ENCODE data around the gene A3GALT2. TPM values are rescaled to one million over a fixed set of nuclear protein-coding genes. Genes with fewer than 3 reads are reported as not detected.

A3GALT2 gene
- total RNA-seq, 1 donor from 2014 or later: not detected

Small RNA genes within 50 kb of the gene (small RNA-seq; reads per million reads assigned to genes)
- not detected for gene RN7SKP16 (ENCODE audit: low replicate concordance)

Other genes starting within 250 kb of the A3GALT2 start
- 10.4 TPM for gene AZIN2, start 239.9 kb downstream of the A3GALT2 start, total RNA-seq
- gene TRIM62, start 139.1 kb downstream of the A3GALT2 start, total RNA-seq: 4.3 TPM
- gene ZNF362, start 64.6 kb downstream of the A3GALT2 start, total RNA-seq: 9.4 TPM
- gene PHC2, start 110.0 kb upstream of the A3GALT2 start, total RNA-seq: 36.1 TPM
- 4.1 TPM for gene ZSCAN20, start 151.5 kb upstream of the A3GALT2 start, total RNA-seq

Data from skin of body (tissue), 2 donors.